GM18907 (cell line): ENCODE results near the gene PRDM8.
"Not testable (repeated sequence)": the region's sequence is repeated elsewhere in the genome, so short reads cannot be mapped to it uniquely, and the experiment has no call there.

Experiments
- ATAC-seq: cut with Tn5 transposase; IDR thresholded peaks from one replicate; pipeline ENCODE4 v1.9.1; 2021; ENCODE audit warnings: mild to moderate bottlenecking, moderate library complexity; ENCODE audit not compliant: unreplicated experiment

PRDM8 gene

GRCh38 chr4:80225595-80225994 lies 28.3 kb downstream of the PRDM8 start:
- no peak for ATAC-seq

DNA sequence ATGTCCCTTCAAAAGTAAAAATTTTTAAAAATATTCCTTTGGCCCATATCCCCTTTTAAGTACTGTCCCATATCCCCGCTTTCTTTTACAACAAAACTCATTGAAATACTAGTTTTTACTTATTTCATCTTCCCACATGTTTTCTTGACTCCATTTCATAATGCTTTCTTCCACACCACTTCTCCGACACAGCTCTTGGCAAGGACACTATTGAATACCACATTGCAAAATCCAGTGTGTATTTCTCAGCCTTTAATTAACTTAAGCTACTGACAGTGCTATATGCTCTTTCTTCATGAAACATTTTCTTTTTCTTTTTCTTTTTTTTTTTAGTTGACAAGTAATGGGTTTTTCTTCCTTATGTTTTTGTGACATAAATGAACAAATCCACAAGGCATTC lies 28.8 kb downstream of the PRDM8 start:
- no peak for ATAC-seq

- no peak for ATAC-seq
These were observed 31.2 kb downstream of the PRDM8 start for GRCh38 chr4:80228460-80228859.

DNA sequence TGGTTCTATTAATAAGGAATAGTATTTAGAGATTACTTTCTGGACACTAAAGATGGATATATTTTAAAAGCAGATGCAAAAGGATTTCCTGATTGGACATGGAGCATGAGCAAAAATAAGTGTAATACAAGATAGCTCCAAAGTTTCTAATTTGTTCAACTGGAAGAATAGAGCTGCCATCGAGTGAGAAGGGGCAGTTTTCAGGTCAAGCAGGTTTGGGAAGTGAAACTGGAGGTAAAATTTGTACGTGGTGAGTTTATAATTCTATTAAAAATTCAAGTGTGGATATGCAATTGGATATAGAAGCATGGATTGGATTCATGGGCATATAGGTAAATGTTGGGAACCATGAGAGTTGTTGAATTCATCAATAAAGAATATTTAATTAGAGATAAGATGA lies 31.8 kb downstream of the PRDM8 start:
- peak; percentile 30 for ATAC-seq

- peak; percentile 81 for ATAC-seq
These were observed 32.3 kb downstream of the PRDM8 start for GRCh38 chr4:80229590-80229989.

- ATAC-seq: no peak
These were observed 33.9 kb downstream of the PRDM8 start for GRCh38 chr4:80231180-80231579.

- ATAC-seq: no peak
These were observed 35.5 kb downstream of the PRDM8 start for GRCh38 chr4:80232707-80233370.

DNA sequence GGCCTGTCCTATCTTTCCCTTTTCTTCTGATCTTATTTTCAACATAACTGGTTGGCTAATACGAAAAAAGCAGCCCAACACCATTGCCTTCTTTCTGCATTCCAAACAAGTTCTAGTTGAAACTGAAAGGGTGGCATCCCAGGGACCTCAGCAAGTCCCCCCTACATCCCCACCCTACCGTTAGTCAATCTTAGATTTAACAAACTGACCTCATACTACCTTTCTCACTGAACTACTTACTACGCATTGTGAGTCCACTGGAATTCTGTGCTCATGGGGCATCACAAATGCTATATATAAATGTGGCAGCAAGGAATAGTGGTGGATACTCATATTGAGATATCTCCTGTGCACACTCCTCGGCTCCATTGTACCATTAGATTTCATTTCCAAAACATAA lies 36.1 kb downstream of the PRDM8 start:
- ATAC-seq: no peak

DNA sequence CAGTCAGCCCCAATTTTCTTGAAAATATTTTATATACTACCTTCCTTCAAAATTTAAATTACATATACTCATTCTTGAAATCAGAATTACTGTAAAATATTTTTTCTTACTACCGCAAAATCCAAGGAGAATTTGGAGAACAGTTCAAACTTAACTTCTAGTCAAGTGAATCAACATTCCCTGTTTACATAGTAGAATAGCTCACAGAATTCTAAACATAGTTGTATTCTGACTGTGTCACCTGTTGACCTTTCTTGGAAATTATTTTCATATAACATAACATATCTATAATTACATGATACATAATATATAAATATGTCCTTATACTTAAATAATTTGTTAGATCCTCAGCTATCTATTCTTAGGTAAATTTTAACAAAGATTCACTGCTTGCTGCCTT lies 38.1 kb downstream of the PRDM8 start:
- ATAC-seq: no peak

GRCh38 chr4:80237992-80238391 lies 40.7 kb downstream of the PRDM8 start:
- ATAC-seq: no peak

GRCh38 chr4:80239480-80240150 lies 42.3 kb downstream of the PRDM8 start:
- no peak for ATAC-seq

DNA sequence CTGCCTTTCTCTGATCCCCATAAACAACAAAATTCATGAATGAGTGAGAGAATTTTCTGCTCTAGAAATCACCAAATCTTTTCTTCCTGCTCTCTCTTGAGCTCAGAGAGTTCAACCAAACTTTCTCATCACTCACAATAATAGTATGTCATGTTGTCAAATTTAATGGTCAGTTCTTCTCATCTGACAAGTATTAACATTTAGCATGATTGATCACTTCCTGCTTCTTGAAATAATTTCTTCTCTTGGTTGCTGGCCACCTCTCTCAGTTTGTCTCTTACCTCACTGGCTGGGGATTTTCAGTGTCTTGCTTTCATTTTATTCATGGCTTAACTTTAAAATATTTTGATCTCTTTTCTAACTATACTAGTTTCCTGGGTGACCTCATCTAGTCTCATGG lies 43.7 kb downstream of the PRDM8 start:
- no peak for ATAC-seq

DNA sequence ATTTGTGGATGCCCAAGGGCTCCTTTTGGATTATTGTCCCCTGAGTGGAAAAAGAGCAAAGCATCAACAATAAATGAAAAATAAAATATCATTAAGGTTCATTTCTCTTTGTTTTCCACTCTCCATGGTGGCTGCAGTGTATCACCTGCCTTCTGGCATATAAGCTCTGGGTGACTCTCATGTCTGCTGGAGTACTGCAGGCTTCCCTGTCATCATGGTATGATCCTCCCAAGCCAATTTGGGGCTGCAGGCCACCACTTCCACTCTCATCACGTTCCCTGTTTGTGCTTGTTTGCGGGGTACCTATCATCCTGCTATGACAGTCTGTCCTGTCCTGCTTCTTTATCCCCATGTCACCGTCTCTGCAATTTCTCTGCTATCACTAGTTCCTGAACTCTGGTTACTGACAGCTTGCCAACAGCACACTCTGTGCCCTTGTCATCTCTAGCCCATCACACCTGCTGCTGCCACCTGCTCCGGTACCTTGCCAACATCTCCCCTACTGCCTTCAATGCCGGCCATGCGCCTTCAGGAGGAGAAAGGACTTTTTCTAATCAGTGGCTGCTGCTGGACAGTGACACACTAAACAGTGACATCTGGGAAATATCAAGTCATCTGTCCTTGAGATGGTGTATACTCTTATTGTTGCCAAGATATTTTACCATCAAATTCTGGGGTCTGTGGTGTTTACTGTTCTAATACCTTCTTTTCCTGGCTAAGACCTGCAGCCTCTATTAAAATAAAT lies 46.1 kb downstream of the PRDM8 start:
- ATAC-seq: no peak

- not testable (repeated sequence) for ATAC-seq
These were observed 50.2 kb downstream of the PRDM8 start for GRCh38 chr4:80247484-80247883.

GRCh38 chr4:80249144-80249543 lies 51.8 kb downstream of the PRDM8 start:
- ATAC-seq: no peak

DNA sequence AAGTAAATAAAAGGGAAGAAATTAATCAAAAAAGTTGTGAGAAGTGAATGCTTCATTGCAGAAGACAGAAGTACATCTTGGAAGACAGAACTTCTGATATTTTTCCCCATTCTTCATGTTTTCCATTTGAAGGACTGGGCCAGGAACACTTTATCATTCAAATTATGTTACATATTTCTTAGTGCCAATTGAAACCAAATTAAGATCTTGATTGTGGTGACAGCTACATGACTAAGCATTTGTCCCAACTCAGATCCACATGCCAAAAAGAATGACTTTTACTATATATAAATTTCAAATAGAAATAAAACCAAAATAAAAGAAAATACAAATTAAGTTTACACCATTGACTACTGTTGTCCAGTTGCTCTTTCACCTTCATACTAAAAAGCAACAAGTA lies 55.1 kb downstream of the PRDM8 start:
- ATAC-seq: no peak

- ATAC-seq: no peak
These were observed 55.6 kb downstream of the PRDM8 start for GRCh38 chr4:80252953-80253352.

- ATAC-seq: no peak
These were observed 56.2 kb downstream of the PRDM8 start for GRCh38 chr4:80253510-80253909.
